ENCODE measurements around the gene AGPS.
"Not testable (repeated sequence)": the region's sequence is repeated elsewhere in the genome, so short reads cannot be mapped to it uniquely, and the experiment has no call there.

The AGPS gene

DNA sequence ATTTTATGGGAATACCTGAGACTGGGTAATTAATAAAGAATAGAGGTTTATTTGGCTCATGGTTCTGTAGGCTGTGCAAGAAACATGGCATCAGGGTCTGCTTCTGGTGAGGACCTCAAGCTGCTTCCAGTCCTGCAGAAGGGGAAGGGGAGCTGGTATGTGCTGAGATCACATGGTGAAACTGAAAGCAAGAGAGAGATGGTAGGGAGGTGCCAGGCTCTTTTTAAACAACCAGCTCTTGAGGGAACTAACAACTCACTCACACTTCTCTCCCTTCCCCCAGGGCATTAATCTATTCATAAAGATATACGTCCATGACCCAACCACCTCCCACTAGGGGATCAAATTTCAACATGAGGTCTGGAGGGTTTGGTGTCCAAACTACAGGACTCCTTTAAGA, 40.1 kb downstream of the AGPS start:
- H3K4me3 ChIP-seq, result 0 out of 20 replicates have a peak overlapping the region, but pooled peaks of 1 of the 10 experiments have one; percentile 10
- TF ChIP-seq Cebpa-rat (IDR thresholded peaks at IDR 0.05), result no peak
- H3K36me3 ChIP-seq, result peaks cover 64 to 95% (median 78%) of the 10 kb centered on the region in 11 experiments
- H3K9ac ChIP-seq, result no peak overlapping the region
- no peaks in the 10 kb centered on the region for H3K4me1 ChIP-seq
- no peaks in the 10 kb centered on the region for H4K20me1 ChIP-seq
- no peak overlapping the region for H3K4me2 ChIP-seq
- H3K27me3 ChIP-seq, result no peaks in the 10 kb centered on the region
- H3K9me3 ChIP-seq (replicated peaks in 1 of 11), result peaks cover 66 to 69% (median 68%) of the 10 kb centered on the region in 11 experiments
- no peak overlapping the region for H3K27ac ChIP-seq

DNA sequence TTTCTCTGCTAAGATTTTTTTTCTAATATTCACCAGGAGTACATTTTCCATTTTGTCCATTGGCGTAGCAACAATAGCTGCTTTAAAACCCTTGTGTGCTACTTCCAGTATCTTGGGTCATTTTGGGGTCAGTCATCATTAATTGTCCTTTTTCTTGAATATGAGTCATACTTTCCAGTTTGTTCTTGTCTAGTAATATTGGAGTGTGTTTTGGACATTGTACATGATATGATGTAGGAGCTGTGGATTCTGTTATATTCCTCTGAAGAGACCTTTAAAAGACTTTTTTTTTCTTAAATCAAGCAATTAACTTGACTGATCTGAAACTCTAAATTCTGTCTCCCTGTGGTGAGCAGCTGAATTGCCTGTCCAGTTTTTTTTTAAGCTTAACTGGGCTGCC, 40.8 kb downstream of the AGPS start:
- Histone ChIP-seq H3K4me1 (no peaks in the 10 kb centered on the region), H3K9me3 (replicated peaks in 1 of 11) (peaks cover 59 to 62% (median 61%) of the 10 kb centered on the region in 11 experiments), H3K4me3 (no peak overlapping the region), H3K4me2 (no peak overlapping the region), H3K9ac (no peak overlapping the region), H3K27me3 (no peaks in the 10 kb centered on the region), H3K36me3 (peaks cover 57 to 95% (median 79%) of the 10 kb centered on the region in 11 experiments), H4K20me1 (no peaks in the 10 kb centered on the region), H3K27ac (no peak overlapping the region)
- no peak for TF ChIP-seq Cebpa-rat (IDR thresholded peaks at IDR 0.05)

DNA sequence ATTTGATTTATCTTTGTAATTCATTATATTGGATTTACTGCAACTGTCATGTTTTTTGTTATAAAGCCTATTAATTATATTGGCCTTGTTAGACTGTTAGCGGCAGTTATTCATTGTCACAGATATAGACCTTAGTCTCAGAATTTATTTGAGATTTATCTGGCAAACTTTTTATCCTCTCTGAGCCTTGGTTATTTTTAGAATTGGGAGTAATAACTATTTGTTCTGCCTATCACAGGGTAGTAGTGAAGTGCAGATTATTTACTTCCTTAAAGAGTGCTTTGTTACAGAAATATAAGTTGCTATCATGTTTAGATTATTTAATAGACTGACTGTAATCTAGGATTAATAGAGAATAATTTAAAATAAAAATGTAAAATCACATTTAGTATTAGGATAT, 41.9 kb downstream of the AGPS start:
- H3K36me3 ChIP-seq, result peaks cover 46 to 94% (median 78%) of the 10 kb centered on the region in 11 experiments

DNA sequence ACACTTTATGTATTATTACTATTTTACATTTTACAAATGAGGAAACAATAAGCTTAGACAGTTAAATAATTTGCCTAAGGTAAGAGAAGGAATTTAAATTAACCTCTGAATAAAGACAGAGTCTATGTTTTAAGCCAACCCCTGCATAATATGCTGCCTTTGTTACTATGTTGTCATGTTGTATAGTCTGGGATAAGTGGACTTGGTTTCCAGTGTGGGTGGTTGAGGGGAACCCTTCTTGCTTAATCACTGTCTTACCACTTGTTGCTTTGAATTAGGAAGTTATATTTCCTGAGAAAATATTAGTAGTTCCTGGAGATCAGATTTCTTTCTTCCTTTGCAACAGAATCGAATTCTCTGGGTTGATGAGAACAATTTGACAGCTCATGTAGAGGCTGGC, 52.6 kb downstream of the AGPS start:
- Histone ChIP-seq H4K20me1 (no peaks in the 10 kb centered on the region), H3K4me3 (no peak overlapping the region), H3K9me3 (replicated peaks in 1 of 11) (peaks cover 10 to 15% (median 14%) of the 10 kb centered on the region in 11 experiments; a peak in 21 of 22 replicates), H3K27ac (peak overlapping the region in 1 of 11 experiments; percentile 0; a peak in 1 of 22 replicates), H3K27me3 (no peaks in the 10 kb centered on the region), H3K36me3 (peaks cover 28 to 79% (median 54%) of the 10 kb centered on the region in 11 experiments), H3K9ac (0 out of 22 replicates have a peak overlapping the region, but pooled peaks of 1 of the 11 experiments have one; percentile 25), H3K4me2 (peak overlapping the region in 7 of 11 experiments; percentile 5 to 70 (median 44); a peak in 10 of 22 replicates), H3K4me1 (peaks cover 0 to 23% (median 7%) of the 10 kb centered on the region in 10 experiments; a peak in 10 of 20 replicates)
- TF ChIP-seq Cebpa-rat (IDR thresholded peaks at IDR 0.05), result no peak

More for the DNA sequence above, 41.9 kb downstream of the AGPS start:
- H3K4me1 ChIP-seq, result no peaks in the 10 kb centered on the region
- H3K9me3 ChIP-seq (replicated peaks in 1 of 11), result peaks cover 48 to 51% (median 51%) of the 10 kb centered on the region in 11 experiments
- no peak overlapping the region for H3K4me3 ChIP-seq
- H3K27me3 ChIP-seq, result no peaks in the 10 kb centered on the region
- H3K4me2 ChIP-seq, result no peak overlapping the region
- no peak overlapping the region for H3K9ac ChIP-seq
- no peak for TF ChIP-seq Cebpa-rat (IDR thresholded peaks at IDR 0.05)
- no peaks in the 10 kb centered on the region for H4K20me1 ChIP-seq
- H3K27ac ChIP-seq, result no peak overlapping the region

- Histone ChIP-seq H3K27me3 (no peaks in the 10 kb centered on the region), H3K27ac (no peak overlapping the region), H3K4me2 (no peak overlapping the region), H3K4me1 (peaks cover 0 to 23% (median 7%) of the 10 kb centered on the region in 10 experiments; a peak in 10 of 20 replicates), H3K9ac (no peak overlapping the region), H3K36me3 (peaks cover 20 to 61% (median 35%) of the 10 kb centered on the region in 11 experiments), H3K9me3 (replicated peaks in 1 of 11) (peaks cover 10 to 15% (median 14%) of the 10 kb centered on the region in 11 experiments; a peak in 21 of 22 replicates), H3K4me3 (no peak overlapping the region), H4K20me1 (no peaks in the 10 kb centered on the region)
- TF ChIP-seq Cebpa-rat (IDR thresholded peaks at IDR 0.05), result no peak
These were observed 55.5 kb downstream of the AGPS start for GRCh38 chr2:177448031-177448430.

DNA sequence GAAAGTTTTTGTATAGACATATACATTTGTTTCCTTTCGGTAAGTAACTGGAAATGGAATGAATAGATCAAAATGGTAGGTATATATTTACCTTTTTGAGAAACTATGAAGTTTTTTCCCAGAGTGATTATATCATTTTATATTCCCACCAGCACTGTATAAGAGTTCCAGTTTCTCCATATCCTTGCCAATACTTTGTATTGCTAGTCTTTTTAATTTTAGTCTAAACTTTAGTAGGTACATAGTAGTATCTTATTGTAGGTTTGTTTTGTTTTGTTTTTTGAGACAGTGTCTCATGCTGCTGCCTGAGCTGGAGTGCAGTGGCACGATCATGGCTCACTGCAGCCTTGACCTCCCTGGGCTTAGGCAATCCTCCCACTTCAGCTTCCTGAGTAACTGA, 56.6 kb downstream of the AGPS start:
- no peaks in the 10 kb centered on the region for H3K27me3 ChIP-seq
- no peak overlapping the region for H3K4me2 ChIP-seq
- TF ChIP-seq Cebpa-rat (IDR thresholded peaks at IDR 0.05), result no peak
- no peak overlapping the region for H3K9ac ChIP-seq
- no peaks in the 10 kb centered on the region for H4K20me1 ChIP-seq
- no peak overlapping the region for H3K27ac ChIP-seq
- H3K4me1 ChIP-seq, result peaks cover 0 to 15% (median 7%) of the 10 kb centered on the region in 10 experiments; a peak in 10 of 20 replicates
- peaks cover 10 to 23% (median 14%) of the 10 kb centered on the region in 11 experiments; a peak in 21 of 22 replicates for H3K9me3 ChIP-seq (replicated peaks in 1 of 11)
- no peak overlapping the region for H3K4me3 ChIP-seq
- H3K36me3 ChIP-seq, result peaks cover 24 to 63% (median 44%) of the 10 kb centered on the region in 11 experiments

GRCh38 chr2:177455187-177455586, 62.6 kb downstream of the AGPS start:
- Histone ChIP-seq H3K4me1 (no peaks in the 10 kb centered on the region), H3K4me2 (no peak overlapping the region), H3K27me3 (no peaks in the 10 kb centered on the region), H3K9me3 (replicated peaks in 1 of 11) (peaks cover 5 to 35% (median 16%) of the 10 kb centered on the region in 11 experiments; a peak in 18 of 22 replicates), H3K36me3 (peaks cover 31 to 58% (median 36%) of the 10 kb centered on the region in 11 experiments), H4K20me1 (no peaks in the 10 kb centered on the region), H3K9ac (no peak overlapping the region), H3K4me3 (no peak overlapping the region), H3K27ac (no peak overlapping the region)
- no peak for TF ChIP-seq Cebpa-rat (IDR thresholded peaks at IDR 0.05)

DNA sequence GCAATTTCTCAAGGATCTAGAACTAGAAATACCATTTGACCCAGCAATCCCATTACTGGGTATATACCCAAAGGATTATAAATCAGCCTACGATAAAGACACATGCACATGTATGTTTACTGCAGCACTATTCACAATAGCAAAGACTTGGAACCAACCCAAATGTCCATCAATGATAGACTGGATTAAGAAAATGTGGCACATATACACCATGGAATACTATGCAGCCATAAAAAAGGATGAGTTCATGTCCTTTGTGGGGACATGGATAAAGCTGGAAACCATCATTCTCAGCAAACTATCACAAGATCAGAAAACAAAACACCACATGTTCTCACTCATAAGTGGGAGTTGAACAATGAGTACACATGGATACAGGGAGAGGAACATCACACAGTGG, 67.2 kb downstream of the AGPS start:
- Histone ChIP-seq H3K9me3 (replicated peaks in 1 of 11) (peaks cover 9 to 35% (median 20%) of the 10 kb centered on the region in 11 experiments), H3K36me3 (peaks cover 31 to 70% (median 39%) of the 10 kb centered on the region in 11 experiments)
- H3K4me3 ChIP-seq, H3K9ac ChIP-seq, H4K20me1 ChIP-seq, H3K27me3 ChIP-seq, H3K4me1 ChIP-seq, H3K4me2 ChIP-seq, H3K27ac ChIP-seq: not testable (repeated sequence)

DNA sequence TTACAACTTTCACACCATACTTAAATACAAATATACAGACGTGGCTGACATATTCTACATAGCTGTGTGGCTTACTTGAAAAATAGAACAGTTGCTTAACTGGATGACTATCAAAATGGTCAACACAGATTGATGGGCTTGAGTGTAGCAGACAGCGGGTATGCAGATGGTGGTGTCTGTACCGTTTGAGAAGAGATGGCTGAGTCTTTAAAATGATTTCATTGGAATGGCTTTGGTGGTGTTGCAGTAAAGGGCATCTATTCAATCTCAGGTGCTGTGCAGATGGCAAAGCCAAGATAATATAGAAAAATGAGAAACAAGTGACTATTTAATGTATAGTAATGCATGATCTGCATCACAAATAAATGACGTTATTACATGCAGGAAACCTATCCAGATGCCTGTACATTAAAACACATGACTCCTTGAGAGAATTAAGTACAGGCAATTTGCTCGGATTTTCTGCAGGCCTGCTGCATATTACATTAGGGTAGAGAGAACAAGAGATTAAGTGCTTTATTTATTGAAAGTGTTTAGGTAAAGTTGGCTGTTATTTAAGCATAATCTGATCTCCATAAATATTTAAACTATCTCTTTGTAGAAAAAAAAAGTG, 68.5 kb downstream of the AGPS start:
- no peak overlapping the region for H3K9ac ChIP-seq
- H4K20me1 ChIP-seq, result no peaks in the 10 kb centered on the region; a peak in 1 of 22 replicates
- H3K4me2 ChIP-seq, result no peak overlapping the region
- no peak overlapping the region for H3K27ac ChIP-seq
- H3K4me3 ChIP-seq, result no peak overlapping the region
- no peak for TF ChIP-seq Cebpa-rat (IDR thresholded peaks at IDR 0.05)
- peaks cover 18 to 37% (median 28%) of the 10 kb centered on the region in 11 experiments for H3K9me3 ChIP-seq (replicated peaks in 1 of 11)
- H3K36me3 ChIP-seq, result peaks cover 32 to 70% (median 42%) of the 10 kb centered on the region in 11 experiments
- no peaks in the 10 kb centered on the region for H3K4me1 ChIP-seq
- H3K27me3 ChIP-seq, result no peaks in the 10 kb centered on the region
